GM10248 (cell line): ENCODE measurements around the gene MFN2.
"Not testable (repeated sequence)": the region's sequence is repeated elsewhere in the genome, so short reads cannot be mapped to it uniquely, and the experiment has no call there.

Experiments
- CTCF ChIA-PET: fragments of 300-600 bp; sonication (Branson Sonifier 250); formaldehyde crosslinking; extraction: SDS; loops from one replicate; lab custom pipeline; 2021; ENCODE audit warnings: antibody characterized with exemption; lab: Yijun Ruan, JAX
- POLR2A ChIA-PET: fragments of 350-650 bp; sonication (Branson Sonifier 250); formaldehyde crosslinking; extraction: SDS; loops from one replicate; lab custom pipeline; 2020; ENCODE audit warnings: antibody characterized with exemption; lab: Yijun Ruan, JAX
- DNase-seq: peaks from one replicate; pipeline ENCODE4 v3.0.0; 2012; ENCODE audit errors: extremely low spot score
- TF ChIP-seq, protein P1 (sequence below): IDR thresholded peaks from 2 replicates; pipeline ENCODE4 v1.5.1; 2012; ENCODE audit warnings: mild to moderate bottlenecking, low read depth; ENCODE audit errors: extremely low read depth, missing control alignments, control extremely low read depth

MFN2 gene

DNA sequence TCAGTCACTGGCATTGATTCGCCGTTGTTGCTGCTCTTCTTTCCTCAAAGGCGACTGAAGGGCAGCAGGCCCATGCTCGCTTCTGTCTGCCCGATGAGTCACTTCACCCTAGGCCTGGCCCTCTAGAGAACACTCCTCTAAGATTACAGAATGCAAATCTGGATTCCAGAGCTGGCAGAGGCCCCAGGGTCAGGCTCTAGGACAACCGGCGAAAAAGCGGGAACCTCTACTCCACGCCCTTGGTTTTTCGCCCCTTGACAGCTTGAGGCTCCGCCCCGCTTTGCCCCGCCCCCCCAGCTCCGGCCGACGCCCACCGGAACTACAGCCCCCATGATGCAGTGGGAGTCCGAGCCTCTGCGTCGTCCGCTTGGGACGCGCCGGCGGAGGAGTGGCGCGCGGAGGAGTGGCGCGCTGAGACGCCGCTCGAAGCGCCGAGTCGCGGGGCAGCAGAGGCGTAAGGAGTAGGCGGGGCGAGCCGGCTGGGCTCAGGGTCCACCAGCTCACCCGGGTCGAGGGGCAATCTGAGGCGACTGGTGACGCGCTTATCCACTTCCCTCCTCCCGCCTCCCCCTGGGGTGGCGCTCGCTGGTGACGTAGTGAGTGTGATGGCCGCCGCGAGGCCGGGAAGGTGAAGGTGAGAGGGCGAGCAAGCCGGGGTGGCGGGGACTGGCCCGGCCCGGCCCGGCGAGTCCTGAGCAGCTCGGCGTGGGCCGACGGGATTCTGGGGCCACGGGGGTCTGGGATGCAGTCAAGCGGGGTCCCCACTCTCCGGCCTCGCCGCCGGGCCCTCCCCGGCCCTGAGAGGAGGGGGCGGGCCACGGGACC lies at the start of gene MFN2:
TSS of gene MFN2 (plus strand) at position 594 of the 825 bp plus-strand sequence. CDS start 8,725 bp downstream, outside the sequence.
- peak; percentile 97 for DNase-seq
- POLR2A ChIA-PET: interaction anchor here (1.0 to 1.6 kb wide), 3 partner anchors 39 to 72 kb away, joined by 4 to 7 read pairs (median 5); partner anchors contain the start of gene MIIP
- CTCF ChIA-PET: interaction anchor here (1.4 to 2.4 kb wide), 3 partner anchors 11 to 144 kb away, joined by 5 to 9 read pairs (median 5); no protein-coding TSS in a partner anchor
- TF ChIP-seq, protein P1, sequence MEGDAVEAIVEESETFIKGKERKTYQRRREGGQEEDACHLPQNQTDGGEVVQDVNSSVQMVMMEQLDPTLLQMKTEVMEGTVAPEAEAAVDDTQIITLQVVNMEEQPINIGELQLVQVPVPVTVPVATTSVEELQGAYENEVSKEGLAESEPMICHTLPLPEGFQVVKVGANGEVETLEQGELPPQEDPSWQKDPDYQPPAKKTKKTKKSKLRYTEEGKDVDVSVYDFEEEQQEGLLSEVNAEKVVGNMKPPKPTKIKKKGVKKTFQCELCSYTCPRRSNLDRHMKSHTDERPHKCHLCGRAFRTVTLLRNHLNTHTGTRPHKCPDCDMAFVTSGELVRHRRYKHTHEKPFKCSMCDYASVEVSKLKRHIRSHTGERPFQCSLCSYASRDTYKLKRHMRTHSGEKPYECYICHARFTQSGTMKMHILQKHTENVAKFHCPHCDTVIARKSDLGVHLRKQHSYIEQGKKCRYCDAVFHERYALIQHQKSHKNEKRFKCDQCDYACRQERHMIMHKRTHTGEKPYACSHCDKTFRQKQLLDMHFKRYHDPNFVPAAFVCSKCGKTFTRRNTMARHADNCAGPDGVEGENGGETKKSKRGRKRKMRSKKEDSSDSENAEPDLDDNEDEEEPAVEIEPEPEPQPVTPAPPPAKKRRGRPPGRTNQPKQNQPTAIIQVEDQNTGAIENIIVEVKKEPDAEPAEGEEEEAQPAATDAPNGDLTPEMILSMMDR: no peak

DNA sequence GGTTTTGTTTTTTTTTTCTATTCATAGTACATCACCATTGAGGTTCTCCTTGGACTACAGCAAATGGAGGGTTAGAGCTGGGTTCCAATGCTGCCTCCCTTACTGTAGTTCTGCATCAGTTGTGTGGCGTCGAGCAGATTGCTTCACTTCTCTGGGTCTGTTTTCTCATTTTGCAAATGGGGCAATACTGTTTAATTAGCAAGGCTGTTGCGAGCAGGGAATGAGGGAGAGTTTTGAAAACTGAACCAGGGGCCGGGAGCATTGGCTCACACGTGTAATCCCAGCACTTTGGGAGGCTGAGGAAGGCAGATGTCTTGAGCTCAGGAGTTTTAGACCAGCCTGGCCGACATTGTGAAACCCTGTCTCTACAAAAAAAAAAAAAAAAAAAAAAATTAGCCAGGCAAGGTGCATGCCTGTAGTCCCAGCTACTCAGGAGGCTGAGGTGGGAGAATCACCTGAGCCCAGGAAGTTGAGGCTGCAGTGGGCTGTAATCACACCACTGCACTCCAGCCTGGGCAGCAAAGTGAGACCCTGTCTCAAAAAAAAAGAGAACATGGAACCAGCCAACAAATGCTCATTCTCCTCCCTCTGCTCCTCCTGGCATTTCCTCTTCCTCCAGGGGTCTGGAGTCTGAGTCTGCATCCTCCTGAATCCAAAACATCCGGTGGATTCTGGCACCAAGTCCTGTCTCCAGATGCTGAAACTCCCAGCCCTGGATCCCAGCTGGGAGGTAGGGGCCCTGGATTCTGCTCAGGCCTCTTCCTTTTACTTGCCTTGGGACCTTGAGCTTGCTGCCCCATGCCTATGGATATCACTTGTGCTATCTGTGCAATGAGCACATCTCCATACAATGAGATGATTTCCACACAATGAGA lies 49.4 kb upstream of the MFN2 start:
- TF ChIP-seq, protein P1: no peak
- no peak for DNase-seq
- ChIA-PET CTCF (no interaction called here), POLR2A (interaction anchor here (4.7 kb wide), 1 partner anchor 22 kb away, joined by 40 read pairs; no protein-coding TSS in a partner anchor)

DNA sequence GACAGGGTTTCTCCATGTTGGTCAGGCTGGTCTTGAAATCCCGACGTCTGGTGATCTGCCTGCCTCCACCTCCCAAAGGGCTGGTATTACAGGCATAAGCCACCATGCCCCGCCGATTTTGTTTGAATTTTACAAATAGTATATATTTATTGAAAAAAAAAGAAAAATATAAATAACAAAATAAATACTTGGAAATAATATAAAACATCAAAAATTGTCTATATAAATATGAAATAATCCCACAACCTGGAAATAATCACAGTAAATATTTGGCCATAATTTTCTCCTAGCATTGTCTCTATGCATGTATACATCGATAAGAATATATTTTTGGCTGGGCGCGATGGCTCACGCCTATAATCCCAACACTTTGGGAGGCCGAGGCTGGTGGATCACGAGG lies 48.4 kb upstream of the MFN2 start:
- DNase-seq: no peak
- CTCF ChIA-PET: no interaction called here
- POLR2A ChIA-PET: interaction anchor here (1.9 to 4.7 kb wide), 2 partner anchors 23 kb away, joined by 8 to 40 read pairs; no protein-coding TSS in a partner anchor
- TF ChIP-seq, protein P1: no peak

DNA sequence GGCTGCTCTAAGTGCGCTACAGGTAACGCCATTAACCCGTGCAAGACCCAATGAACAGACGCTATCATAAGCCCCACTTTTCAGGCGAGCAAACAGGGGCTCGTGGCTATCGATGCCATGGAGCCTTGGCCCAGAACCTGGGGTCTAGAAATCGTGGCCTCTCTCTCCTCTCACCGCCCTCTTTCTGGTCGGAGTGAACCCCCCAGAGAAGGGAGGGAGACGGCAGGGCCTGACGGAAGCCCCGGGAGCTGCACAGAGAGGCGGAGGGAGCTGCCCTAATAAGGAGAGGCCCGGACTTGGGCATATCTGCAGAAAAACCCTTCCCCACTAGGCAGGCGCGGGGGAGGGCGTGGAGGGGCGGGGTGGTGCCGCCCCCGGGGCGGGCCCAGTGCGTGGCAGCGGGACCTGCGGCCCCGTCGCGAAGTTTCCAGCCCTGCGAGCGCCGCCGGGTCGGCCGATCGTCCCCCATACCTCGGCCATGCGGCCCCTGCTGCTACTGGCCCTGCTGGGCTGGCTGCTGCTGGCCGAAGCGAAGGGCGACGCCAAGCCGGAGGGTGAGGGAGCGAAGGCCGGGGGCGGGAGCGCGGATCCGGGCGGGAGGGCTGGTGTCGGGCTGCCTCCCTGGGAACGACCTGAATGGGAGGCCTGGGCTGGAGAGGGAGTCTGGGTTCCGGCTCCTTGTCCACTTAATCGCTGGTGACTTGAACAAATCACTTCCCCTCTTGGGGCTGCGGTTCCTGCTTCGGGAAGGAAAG lies 45.8 kb upstream of the MFN2 start, which contains the start of gene PLOD1:
TSS of gene PLOD1 (plus strand) at position 416 of the 755 bp plus-strand sequence. CDS start at position 479, 63 bp downstream.
- TF ChIP-seq, protein P1: no peak
- CTCF ChIA-PET: interaction anchor here (1.0 kb wide), 1 partner anchor 32 kb away, joined by 4 read pairs; no protein-coding TSS in a partner anchor
- peak; percentile 95 for DNase-seq
- POLR2A ChIA-PET: interaction anchor here (0.8 to 1.0 kb wide), 3 partner anchors 25 to 33 kb away, joined by 3 to 9 read pairs (median 4); no protein-coding TSS in a partner anchor

DNA sequence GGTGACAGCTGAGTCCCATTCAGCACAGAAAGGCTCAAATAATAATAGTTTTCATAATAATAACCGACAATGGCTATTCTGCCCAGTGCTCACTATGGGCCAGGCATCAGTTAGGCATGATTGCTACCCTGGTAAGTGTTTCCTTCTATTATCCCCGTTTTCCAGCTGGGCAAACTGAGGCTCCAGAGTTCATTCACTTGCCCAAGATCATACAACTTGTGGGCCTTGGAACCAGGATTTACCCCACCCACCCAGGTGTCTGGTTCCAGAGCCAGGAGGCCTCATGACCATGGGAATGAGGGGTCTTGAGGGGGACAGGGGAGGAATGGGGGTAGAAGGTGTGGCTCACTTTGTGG lies 45.2 kb upstream of the MFN2 start:
- ChIA-PET CTCF (interaction anchor here (0.9 kb wide), 1 partner anchor 10 kb away, joined by 3 read pairs; no protein-coding TSS in a partner anchor), POLR2A (interaction anchor here (0.8 to 1.0 kb wide), 3 partner anchors 25 to 32 kb away, joined by 3 to 9 read pairs (median 4); no protein-coding TSS in a partner anchor)
- TF ChIP-seq, protein P1: no peak
- no peak for DNase-seq

DNA sequence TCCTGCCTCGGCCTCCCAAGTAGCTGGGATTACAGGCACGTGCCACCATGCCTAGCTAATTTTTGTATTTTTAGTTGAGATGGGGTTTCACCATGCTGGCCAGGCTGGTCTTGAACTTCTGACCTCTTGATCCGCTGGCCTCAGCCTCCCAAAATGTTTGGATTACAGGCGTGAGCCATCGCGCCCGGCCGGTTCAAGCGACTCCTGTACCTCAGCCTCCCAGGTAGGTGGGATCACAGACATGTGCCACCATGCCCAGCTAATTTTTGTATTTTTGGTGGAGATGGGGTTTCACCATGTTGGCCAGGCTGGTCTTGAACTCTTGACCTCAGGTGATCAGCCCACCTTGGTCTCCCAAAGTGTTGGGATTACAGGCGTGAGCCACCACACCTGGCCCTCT lies 44.5 kb upstream of the MFN2 start:
- CTCF ChIA-PET: interaction anchor here (0.9 kb wide), 1 partner anchor 9 kb away, joined by 3 read pairs; no protein-coding TSS in a partner anchor
- DNase-seq, POLR2A ChIA-PET: not testable (repeated sequence)
